Urinary bladder (tissue), 4 donors: Measurements from ENCODE around the gene SLFN12. TPM values are rescaled to one million over a fixed set of nuclear protein-coding genes. Genes with fewer than 3 reads are reported as not detected.
A peak's percentile ranks its signal among the peaks of the same experiment; 100 is the strongest.
"Not testable (repeated sequence)": the region's sequence is repeated elsewhere in the genome, so short reads cannot be mapped to it uniquely, and the experiment has no call there.

Source experiments
- DNase-seq: peaks from one replicate; pipeline ENCODE4 v3.0.0-alpha.2; 2015; ENCODE audit errors: extremely low spot score
- H3K27ac ChIP-seq: one replicate; pipeline ENCODE4 v1.5.1; 2013; ENCODE audit warnings: low read depth, mild to moderate bottlenecking, moderate library complexity
- H3K36me3 ChIP-seq: one replicate; pipeline ENCODE4 v1.6.1; 2013; ENCODE audit warnings: mild to moderate bottlenecking, moderate library complexity; ENCODE audit not compliant: insufficient read depth
- H3K4me1 ChIP-seq: one replicate; pipeline ENCODE4 v1.6.1; 2013; ENCODE audit warnings: mild to moderate bottlenecking, moderate library complexity; ENCODE audit not compliant: insufficient read depth
- H3K4me3 ChIP-seq: one replicate; pipeline ENCODE4 v1.5.1; 2013; ENCODE audit warnings: low read depth, low read length
- WGBS: extraction: QIAGEN DNeasy Blood & Tissue Kit; methylation state at CpG from one replicate; pipeline ENCODE4 v1.1.7; 2013; 5-methylcytosine and 5-hydroxymethylcytosine counted together
- polyA plus RNA-seq: library from polyadenylated mRNA; stranded (reverse); fragments of 200-250 nt; gene quantifications from one replicate; pipeline ENCODE4 v1.2.3, GENCODE V29; 2013
- total RNA-seq: library from RNA; depleted of rRNA; stranded (reverse); fragments of >200 nt; gene quantifications from one replicate; pipeline ENCODE4 v1.2.3, GENCODE V29; 2014
- donor health status: healthy with polysubstance abuse.
- donor health status: healthy.

SLFN12 gene
- total RNA-seq: 35.3 TPM
- polyA plus RNA-seq: 1.7 TPM

DNA sequence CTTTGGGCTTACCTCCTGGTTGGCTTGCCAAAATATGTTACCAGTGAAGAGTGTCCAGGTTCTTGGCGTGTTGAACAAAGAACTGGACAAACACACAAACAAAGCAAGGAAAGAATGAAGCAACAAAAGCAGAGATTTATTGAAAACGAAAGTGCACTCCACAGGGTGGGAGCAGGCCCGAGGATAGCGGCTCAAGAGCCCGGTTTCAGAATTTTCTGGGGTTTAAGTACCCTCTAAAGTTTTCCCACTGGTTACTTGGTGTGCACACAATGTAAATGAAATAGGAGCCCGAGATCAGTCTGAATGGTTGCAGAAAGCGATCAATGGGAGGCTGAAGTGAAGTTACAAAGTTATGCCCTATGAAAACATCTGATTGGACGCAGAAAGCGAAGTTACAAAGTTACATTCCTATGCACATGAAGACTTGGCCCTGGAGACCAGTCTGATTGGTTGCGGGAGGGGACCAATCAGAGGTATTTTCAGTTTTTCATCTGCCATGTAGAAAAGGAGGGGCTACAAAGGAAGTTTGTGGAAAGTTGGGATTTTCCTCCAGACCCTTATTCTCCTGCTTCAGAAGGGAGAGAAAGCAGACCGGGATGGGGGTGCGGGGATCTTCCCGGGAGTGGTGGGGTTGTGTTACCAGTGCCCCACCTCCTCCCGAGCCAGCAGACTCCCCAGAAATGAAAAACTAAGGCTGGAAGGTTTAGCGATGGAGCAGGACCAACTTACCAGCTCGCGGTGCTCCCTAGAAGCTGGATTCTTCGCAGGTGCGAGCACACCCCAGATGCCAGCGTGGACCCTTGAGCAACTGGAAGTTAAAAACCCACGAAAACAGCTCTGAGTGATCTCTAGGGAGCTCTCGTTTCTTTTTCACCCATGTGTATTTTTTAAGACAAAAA lies at the start of gene SLFN12:
TSS of gene SLFN12 (minus strand) at position 325 of the 899 bp plus-strand sequence. CDS start 9,472 bp downstream, outside the sequence.
- no peaks in the 10 kb centered on the region for H3K36me3 ChIP-seq
- peak within 1 kb of the TSS; percentile 80 for H3K27ac ChIP-seq
- no peaks in the 10 kb centered on the region for H3K4me1 ChIP-seq
- 24% methylated on average over 22 of the region's 22 CpGs for WGBS
- peak within 1 kb of the TSS; percentile 51 for H3K4me3 ChIP-seq
- peak; percentile 92 for DNase-seq

DNA sequence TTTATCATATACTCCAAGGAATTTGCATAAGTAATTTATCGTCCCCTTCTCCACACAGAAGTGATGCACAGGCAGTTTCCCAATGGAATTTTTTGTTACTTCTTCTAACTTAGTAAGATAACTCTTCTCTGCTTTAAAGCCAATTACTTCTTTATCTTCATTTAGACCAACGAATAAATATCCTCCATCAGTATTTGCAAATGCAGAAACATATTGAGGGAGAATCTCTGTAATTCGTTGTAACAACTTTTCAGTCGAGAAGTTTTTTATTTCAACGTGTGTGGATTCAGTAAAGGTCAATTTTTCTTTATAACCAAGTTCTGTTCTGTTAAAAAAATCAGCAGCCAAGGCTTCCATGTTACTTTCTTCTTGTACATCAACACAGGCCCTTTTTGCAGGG lies 47.0 kb upstream of the SLFN12 start:
- 66% methylated on average over 5 of the region's 5 CpGs for WGBS
- Histone ChIP-seq H3K36me3 (no peaks in the 10 kb centered on the region), H3K27ac (no peak overlapping the region), H3K4me3 (no peak overlapping the region), H3K4me1 (no peaks in the 10 kb centered on the region)
- DNase-seq: no peak

DNA sequence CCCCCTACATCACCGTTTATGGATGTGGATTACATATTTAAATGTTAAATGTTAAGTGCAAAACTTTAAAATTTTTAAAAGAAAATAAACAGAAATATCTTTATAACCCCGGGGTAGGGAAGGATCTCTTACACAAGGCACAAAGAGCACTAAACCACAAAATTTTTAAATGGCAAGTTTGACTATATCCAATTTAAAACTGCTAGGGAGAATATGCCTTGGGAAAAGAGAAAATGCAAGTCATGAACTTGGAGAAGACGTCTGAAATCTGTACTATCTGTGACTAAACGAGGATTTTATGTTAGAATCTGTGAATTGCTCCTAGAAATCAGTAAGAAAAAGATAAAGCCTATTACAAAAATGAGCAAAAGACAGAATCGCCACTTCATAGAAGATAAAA lies 44.9 kb upstream of the SLFN12 start:
- no peak overlapping the region for H3K4me3 ChIP-seq
- H3K36me3 ChIP-seq: no peaks in the 10 kb centered on the region
- WGBS: 69% methylated on average over 5 of the region's 5 CpGs
- DNase-seq: no peak
- no peak overlapping the region for H3K27ac ChIP-seq
- H3K4me1 ChIP-seq: no peaks in the 10 kb centered on the region

DNA sequence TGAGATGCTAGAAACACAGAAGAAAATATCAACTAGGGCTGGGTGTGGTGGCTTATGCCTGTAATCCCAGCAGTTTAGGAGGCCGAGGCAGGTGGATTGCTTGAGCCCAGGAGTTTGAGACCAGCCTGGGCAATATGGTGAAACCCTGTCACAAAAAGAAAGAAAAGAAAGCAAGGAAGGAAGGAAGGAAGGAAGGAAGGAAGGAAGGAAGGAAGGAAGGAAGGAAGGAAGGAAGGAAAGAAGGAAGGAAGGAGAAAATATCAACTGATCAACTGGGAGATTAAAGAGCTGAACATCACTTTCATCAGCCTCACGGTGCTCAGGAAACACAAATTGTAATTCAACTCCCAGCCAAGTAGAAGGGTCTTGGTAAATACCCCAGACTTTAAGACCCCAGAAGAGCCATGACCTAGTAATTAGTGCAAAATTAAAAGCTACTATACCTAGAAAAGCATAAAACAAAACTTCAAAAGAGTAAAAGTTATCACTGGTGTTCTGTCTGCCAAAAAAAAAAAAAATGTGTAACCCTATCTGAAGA lies 44.1 kb upstream of the SLFN12 start:
- H3K4me1 ChIP-seq: no peaks in the 10 kb centered on the region
- H3K36me3 ChIP-seq: no peaks in the 10 kb centered on the region
- H3K4me3 ChIP-seq: no peak overlapping the region
- DNase-seq: no peak
- no peak overlapping the region for H3K27ac ChIP-seq
- 69% methylated on average over 2 of the region's 2 CpGs for WGBS

DNA sequence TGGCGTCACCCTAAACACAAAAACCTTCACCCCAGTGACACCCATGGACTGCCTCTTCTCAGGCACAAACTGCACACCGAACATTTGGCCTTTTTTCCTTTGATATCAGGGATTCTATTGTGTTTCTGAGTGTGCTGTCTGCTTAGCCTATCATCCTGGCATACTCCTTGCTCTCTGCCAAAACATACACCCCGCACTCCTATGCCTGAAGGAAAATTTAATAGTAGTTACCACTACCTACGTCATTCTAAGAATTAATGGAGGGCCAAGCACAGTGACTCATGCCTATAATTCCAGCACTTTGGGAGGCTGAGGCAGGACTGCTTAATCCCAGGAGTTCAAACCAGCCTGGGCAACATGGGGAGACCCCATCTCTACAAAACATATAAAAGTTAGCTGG lies 36.2 kb upstream of the SLFN12 start:
- no peak overlapping the region for H3K27ac ChIP-seq
- no peaks in the 10 kb centered on the region for H3K4me1 ChIP-seq
- no peak for DNase-seq
- H3K36me3 ChIP-seq: no peaks in the 10 kb centered on the region
- 77% methylated on average over 4 of the region's 4 CpGs for WGBS
- H3K4me3 ChIP-seq: no peak overlapping the region

DNA sequence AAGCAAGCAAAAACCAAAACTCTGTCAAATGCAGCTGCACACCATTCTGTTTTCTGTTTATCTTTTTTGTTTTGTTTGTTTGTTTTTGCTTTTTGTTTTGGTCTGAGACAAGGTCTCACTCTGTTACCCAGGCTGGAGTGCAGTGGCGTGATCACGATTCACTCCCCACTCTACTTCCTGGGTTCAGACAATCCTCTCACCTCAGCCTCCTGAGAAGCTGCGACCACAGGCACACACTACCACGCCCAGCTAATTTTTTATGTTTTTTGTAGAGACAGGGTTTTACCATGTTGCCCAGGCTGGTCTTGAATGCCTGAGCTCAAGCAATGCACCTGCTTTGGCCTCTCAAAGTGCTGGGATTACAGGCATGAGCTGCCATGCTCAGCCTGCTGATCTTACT lies 35.5 kb upstream of the SLFN12 start:
- 83% methylated on average over 4 of the region's 4 CpGs for WGBS
- H3K4me3 ChIP-seq: no peak overlapping the region
- DNase-seq: no peak

DNA sequence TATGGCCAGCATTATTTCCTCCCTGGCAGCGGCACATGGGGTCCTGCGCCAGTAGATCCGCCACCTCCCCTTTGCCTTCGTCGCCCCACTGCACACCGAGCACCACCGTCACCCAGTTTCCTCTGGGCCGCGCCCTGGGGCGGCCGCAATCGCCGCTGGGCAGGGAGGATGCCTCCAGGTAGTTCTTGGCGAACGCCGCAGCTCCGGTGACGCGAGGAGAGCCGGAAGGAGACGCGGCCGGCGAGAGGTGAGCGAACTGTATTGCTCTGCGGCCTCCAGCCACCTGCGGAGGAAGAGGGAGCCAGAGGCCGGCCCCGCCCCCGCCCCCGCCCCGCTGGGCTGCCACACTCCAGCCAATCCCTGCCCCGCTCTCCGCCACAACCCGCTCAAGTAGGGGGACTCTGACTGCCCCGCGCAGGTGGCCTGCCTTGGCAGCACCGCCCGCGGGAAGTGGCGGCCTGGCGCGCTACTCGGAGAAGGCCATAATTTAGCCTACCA lies 28.1 kb upstream of the SLFN12 start:
- Histone ChIP-seq H3K36me3 (no peaks in the 10 kb centered on the region), H3K27ac (no peak overlapping the region), H3K4me1 (no peaks in the 10 kb centered on the region), H3K4me3 (no peak overlapping the region)
- DNase-seq: no peak
- 7% methylated on average over 44 of the region's 44 CpGs for WGBS

More for the DNA sequence above, 35.5 kb upstream of the SLFN12 start:
- Histone ChIP-seq H3K4me1 (no peaks in the 10 kb centered on the region), H3K36me3 (no peaks in the 10 kb centered on the region), H3K27ac (no peak overlapping the region)

DNA sequence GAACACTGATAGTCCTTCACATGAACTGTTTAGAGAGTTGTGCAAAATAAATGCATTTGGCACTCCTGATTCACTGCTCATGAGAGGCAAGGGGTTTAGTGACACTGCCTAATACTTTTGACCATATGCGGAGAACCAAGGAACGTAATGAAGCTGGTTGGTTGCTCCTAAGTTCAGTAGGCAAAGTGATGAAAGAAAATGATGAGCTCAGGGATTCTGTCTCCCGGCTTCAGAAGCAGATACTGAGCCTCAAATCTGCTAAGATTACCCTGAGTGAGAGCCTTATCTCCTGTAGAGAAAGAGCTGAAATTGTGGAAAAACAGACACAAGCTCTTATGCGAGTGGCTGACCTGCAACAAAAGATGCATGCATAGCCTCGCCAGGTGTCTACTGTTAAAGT lies 21.7 kb upstream of the SLFN12 start:
- H3K36me3 ChIP-seq, H3K4me3 ChIP-seq, H3K4me1 ChIP-seq, H3K27ac ChIP-seq, DNase-seq: not testable (repeated sequence)
- 83% methylated on average over 5 of the region's 5 CpGs for WGBS

DNA sequence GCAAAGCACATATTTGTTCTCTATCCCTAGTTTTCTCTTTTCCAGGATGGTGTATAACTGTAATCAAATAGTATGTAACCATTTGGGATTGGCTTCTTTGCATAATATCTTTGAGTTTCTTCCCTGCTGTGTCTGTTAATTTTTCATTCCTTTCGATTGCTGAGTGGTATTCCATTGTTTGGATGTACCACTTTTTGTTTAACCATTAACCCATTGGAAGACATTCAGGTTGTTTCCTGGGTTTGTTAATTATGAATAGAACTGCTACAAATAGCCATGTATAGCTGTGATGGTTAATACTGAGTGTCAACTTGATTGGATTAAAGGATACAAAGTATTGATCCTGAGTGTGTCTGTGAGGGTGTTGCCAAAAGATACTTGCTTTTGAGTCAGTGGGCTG lies 20.9 kb upstream of the SLFN12 start:
- WGBS: 58% methylated on average over 1 of the region's 1 CpG
- no peak for DNase-seq
- no peak overlapping the region for H3K27ac ChIP-seq
- no peaks in the 10 kb centered on the region for H3K4me1 ChIP-seq
- no peak overlapping the region for H3K4me3 ChIP-seq
- no peaks in the 10 kb centered on the region for H3K36me3 ChIP-seq

DNA sequence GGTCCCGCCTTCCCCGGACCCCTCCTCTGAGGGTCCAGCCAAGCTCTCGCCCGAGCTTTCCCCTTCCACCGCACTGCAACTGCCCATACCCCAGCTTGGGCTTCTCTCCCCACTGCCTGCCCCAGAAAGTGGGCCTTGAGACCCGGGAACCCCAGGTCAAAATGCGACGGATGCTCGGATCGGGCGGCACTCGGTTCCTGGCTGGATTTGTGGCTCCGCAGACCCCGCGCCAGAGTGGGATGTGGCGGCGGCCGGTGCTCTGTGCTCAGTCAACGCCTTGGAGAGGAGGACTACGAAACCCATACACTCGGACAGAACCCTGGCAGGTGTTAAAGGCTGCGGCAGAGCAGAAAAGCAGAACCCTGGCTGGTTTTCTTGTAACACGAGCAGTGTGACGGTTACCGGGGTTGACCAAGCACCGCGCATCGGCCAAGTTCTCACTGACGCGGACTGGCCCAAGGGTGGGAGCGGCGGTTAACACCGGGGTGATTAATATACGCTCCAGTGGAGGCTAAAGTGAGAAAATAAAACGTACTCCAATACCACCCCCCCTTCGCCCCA lies 17.2 kb upstream of the SLFN12 start:
- WGBS: 12% methylated on average over 36 of the region's 36 CpGs
- peaks cover 3% of the 10 kb centered on the region for H3K36me3 ChIP-seq
- no peak for DNase-seq
- no peak overlapping the region for H3K27ac ChIP-seq
- H3K4me1 ChIP-seq: no peaks in the 10 kb centered on the region
- peak overlapping the region; percentile 12 for H3K4me3 ChIP-seq

DNA sequence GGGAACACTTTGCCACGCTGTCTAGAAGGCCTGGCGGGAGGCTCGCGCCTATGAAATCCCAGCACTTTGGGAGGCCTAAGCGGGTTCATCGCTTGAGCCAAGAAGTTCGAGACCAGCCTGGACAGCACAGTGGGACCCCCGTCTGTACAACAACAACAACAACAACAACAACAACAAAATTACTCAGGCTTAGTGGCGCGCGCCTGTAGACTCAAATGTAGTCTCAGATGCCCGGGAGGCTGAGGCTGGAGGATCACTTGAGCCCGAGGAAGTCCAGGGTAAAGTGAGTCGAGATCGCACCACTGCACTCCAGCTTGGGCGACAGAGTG lies 16.6 kb upstream of the SLFN12 start:
- peaks cover 3% of the 10 kb centered on the region for H3K36me3 ChIP-seq
- H3K4me3 ChIP-seq: no peak overlapping the region
- DNase-seq: no peak
- 26% methylated on average over 16 of the region's 16 CpGs for WGBS
- no peak overlapping the region for H3K27ac ChIP-seq
- H3K4me1 ChIP-seq: no peaks in the 10 kb centered on the region

DNA sequence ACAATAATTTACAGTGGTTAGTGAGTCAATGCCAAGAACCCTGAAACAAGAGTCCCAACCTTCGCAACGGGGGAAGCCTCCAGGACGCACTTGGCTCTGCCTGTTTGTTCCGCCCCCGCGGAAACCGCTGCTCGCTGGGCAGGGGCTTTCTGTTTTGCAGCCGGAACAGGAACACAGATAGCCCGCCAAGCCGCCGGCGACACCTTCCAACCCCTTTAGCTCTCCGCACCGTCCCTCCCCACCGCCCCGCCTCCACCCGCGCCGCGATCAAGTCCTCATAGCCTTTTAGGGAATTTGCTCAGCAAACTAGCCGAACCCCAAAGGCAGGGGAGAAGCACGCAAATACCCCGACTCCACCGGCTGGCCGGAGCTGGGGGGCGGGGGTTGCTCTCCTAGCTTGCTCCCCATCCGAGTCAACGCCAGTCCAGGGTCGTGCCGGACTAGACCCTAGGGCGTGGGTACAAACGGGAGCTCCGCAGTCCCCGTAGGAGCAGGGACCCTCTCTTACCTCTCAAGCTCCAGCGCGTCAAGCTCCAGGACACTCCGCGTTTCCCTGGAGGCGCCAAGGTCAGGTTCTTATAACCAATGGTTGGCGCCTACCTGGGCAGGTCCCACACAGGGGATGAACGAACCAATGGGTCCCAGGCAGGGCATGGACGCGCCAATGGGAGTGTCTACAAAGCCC lies 16.1 kb upstream of the SLFN12 start, which contains the start of gene SLFN13:
TSS of gene SLFN13 (minus strand) at position 553 of the 685 bp plus-strand sequence. CDS start 3,086 bp downstream, outside the sequence.
- DNase-seq: peak; percentile 41
- Histone ChIP-seq H3K27ac (no peak within 1 kb of the TSS), H3K4me3 (peak within 1 kb of the TSS; percentile 55), H3K36me3 (peaks cover 3% of the 10 kb centered on the region), H3K4me1 (no peaks in the 10 kb centered on the region)
- WGBS: 2% methylated on average over 44 of the region's 44 CpGs

DNA sequence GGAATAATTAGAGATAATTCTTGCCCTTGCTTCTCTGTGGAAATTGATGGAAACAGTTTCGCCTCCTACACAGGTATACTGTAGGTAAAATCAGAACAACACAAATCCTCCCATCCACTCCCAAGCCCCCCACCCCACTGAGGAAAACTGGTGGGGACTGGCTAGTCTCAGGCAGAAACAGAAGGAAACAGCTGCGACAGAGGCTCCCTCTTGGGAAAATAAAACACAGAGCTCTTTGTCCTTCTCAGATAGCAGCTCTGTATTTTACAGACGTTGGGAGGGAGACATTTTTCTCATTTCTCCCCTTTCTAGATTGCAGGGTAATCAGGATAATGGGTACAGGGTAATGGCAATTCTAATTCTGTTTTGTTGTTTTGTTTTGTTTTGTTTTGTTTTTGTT lies 15.2 kb upstream of the SLFN12 start:
- H3K4me1 ChIP-seq: no peaks in the 10 kb centered on the region
- peak overlapping the region; percentile 55 for H3K4me3 ChIP-seq
- no peak for DNase-seq
- no peak overlapping the region for H3K27ac ChIP-seq
- peaks cover 3% of the 10 kb centered on the region for H3K36me3 ChIP-seq
- 42% methylated on average over 3 of the region's 3 CpGs for WGBS
